C4-2B (cell line): ENCODE measurements around the gene PIGQ.

Experiments used
- ZFX ChIP-seq: fragments of 450-650 bp; IDR thresholded peaks from 2 replicates; pipeline ENCODE4 v1.6.1; 2017
- TF ChIP-seq, protein P1 (sequence below): fragments of 450-650 bp; conservative IDR thresholded peaks from 2 replicates; pipeline ENCODE4 v1.5.1; 2017; ENCODE audit warnings: mild to moderate bottlenecking

DNA sequence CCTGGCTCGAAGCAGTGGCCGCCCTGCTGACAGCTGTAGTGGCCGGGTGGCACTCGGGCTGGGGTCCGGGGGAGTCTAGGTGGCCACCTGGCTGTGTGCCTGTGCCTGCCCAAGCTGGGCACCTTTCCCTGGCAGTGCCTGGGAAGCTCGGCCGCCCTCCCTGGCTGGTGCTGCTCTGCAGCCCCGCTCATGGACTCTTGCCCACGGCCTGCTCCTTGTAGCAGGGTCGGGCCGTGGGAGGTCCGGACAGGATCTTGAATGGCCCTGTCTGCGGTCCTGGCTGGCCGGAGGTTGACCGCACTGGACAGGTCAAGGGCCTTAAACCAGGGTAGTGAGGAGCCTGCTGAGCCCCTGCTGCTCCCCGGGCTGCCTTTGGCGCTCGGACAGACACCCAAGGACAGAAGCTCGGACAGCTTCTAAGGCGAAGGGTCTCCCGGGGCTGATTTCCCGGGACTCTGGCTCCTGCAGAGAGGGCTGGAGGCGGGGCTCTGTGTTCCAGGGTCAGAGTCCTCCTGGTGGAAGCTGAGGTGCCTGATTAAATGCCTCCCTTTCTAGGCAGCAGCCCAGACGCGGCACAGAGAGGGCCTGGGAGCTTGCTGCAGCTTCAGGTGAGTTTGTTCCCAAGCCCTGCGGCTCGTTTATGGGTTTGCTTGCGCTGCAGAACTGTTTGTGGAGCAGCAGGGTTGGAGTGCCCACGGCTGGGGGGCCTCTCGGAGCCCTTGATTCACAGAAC is 36.2 kb upstream of the PIGQ start:
- TF ChIP-seq, protein P1, sequence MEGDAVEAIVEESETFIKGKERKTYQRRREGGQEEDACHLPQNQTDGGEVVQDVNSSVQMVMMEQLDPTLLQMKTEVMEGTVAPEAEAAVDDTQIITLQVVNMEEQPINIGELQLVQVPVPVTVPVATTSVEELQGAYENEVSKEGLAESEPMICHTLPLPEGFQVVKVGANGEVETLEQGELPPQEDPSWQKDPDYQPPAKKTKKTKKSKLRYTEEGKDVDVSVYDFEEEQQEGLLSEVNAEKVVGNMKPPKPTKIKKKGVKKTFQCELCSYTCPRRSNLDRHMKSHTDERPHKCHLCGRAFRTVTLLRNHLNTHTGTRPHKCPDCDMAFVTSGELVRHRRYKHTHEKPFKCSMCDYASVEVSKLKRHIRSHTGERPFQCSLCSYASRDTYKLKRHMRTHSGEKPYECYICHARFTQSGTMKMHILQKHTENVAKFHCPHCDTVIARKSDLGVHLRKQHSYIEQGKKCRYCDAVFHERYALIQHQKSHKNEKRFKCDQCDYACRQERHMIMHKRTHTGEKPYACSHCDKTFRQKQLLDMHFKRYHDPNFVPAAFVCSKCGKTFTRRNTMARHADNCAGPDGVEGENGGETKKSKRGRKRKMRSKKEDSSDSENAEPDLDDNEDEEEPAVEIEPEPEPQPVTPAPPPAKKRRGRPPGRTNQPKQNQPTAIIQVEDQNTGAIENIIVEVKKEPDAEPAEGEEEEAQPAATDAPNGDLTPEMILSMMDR = no peak
- TF ChIP-seq ZFX = no peak
